Fibroblast of villous mesenchyme (primary cell): Measurements from ENCODE around the gene POC1B. TPM values are rescaled to one million over a fixed set of nuclear protein-coding genes. Genes with fewer than 3 reads are reported as not detected.

Experiments used
- DNase-seq: peaks from one replicate; pipeline ENCODE4 v3.0.0-alpha.2; 2010; ENCODE audit warnings: low read depth
- H3K4me3 ChIP-seq: 2 replicates; pipeline ENCODE4 v1.5.1; 2011; ENCODE audit warnings: low read depth, mild to moderate bottlenecking, low read length
- total RNA-seq: library from RNA; depleted of rRNA; stranded (reverse); fragments of >200 nt; gene quantifications from 2 replicates; pipeline ENCODE4 v1.2.3, GENCODE V29; 2012
- TF ChIP-seq, protein P1 (sequence below): IDR thresholded peaks from 2 replicates; pipeline ENCODE4 v1.5.1; 2012; ENCODE audit warnings: low read depth, mild to moderate bottlenecking, low read length; ENCODE audit not compliant: insufficient read depth

POC1B gene
- total RNA-seq, 1 donor = 35.0 TPM

- H3K4me3 ChIP-seq = no peak overlapping the region
- TF ChIP-seq, protein P1, sequence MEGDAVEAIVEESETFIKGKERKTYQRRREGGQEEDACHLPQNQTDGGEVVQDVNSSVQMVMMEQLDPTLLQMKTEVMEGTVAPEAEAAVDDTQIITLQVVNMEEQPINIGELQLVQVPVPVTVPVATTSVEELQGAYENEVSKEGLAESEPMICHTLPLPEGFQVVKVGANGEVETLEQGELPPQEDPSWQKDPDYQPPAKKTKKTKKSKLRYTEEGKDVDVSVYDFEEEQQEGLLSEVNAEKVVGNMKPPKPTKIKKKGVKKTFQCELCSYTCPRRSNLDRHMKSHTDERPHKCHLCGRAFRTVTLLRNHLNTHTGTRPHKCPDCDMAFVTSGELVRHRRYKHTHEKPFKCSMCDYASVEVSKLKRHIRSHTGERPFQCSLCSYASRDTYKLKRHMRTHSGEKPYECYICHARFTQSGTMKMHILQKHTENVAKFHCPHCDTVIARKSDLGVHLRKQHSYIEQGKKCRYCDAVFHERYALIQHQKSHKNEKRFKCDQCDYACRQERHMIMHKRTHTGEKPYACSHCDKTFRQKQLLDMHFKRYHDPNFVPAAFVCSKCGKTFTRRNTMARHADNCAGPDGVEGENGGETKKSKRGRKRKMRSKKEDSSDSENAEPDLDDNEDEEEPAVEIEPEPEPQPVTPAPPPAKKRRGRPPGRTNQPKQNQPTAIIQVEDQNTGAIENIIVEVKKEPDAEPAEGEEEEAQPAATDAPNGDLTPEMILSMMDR = no peak
Observed at GRCh38 chr12:89418228-89418910, 107.5 kb downstream of the POC1B start.

DNA sequence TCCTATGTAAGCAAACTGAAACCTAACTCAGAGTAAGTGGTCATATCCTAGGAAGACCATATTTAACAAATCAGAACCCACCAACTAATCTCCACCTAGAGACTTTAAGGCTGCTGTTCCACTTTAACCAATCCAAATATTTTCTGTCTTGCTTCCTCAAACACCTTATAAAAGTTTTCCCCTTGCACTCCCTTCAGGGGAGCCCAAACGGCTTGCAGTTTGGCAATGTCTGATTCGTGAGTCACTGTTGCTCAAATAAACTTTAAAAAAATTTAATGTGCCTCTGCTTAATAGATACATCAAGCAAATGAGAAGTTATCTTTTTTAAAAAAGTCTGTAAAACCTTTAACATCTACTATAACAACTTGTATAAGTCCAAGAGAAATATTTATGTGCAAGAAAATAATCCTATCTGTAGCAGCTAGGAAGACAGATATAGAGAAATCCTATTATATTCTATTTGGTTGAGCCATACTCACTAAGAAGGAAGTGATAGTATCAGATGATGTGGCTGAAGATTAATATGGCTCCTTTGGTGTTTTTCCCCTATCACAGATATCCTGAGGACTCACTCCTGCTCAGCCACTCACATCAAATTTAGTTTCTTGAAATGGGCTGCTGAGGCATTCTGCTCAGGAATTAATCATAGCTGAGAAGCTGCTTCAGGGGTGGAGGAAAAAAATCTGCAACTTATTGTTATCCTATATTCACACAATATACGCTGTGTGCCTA, 108.4 kb downstream of the POC1B start:
- TF ChIP-seq, protein P1 = no peak
- DNase-seq = peak; percentile 72
- H3K4me3 ChIP-seq = no peak overlapping the region

More at GRCh38 chr12:89418228-89418910, 107.5 kb downstream of the POC1B start:
- DNase-seq = no peak

- TF ChIP-seq, protein P1 = no peak
- DNase-seq = no peak
- no peak overlapping the region for H3K4me3 ChIP-seq
Observed at GRCh38 chr12:89416049-89416792, 109.6 kb downstream of the POC1B start.

DNA sequence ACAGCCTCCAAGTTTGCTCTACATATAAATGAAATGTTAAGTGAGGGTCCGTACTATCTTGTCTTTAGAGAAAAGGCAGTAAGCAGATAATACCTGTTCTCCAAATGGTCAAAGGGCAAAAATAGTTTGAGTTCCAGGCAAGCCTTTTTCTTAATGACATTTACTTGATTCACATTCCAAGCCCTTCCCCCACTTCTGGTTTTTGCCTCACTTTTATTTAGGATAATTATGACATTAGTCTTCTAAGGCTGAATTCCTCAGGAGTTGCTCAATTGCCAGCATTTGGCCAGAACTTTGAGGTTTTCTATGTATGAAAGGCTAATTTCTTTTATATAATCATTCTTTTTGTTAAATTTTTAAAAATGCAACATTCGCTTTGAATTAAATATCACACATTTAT, 111.0 kb downstream of the POC1B start:
- TF ChIP-seq, protein P1 = no peak
- DNase-seq = peak; percentile 66
- H3K4me3 ChIP-seq = no peak overlapping the region

- no peak for DNase-seq
- TF ChIP-seq, protein P1 = no peak
- no peak overlapping the region for H3K4me3 ChIP-seq
Observed at GRCh38 chr12:89414322-89414721, 111.5 kb downstream of the POC1B start.

- TF ChIP-seq, protein P1 = no peak
- no peak for DNase-seq
- no peak overlapping the region for H3K4me3 ChIP-seq
Observed at GRCh38 chr12:89413234-89413633, 112.6 kb downstream of the POC1B start.
